ENCODE results near the gene DCDC2.

- no peak for TF ChIP-seq CTCF (IDR thresholded peaks at IDR 0.05; ENCODE audit: borderline replicate concordance, extremely low read depth, low read length, poor library complexity, severe bottlenecking)
- no peak for TF ChIP-seq EZH2 (IDR thresholded peaks at IDR 0.05; ENCODE audit: borderline replicate concordance, low read depth, low read length, severe bottlenecking)
Observed at GRCh38 chr6:24194978-24195700, 162.7 kb downstream of the DCDC2 start.
